HepG2 (cell line): ENCODE data around the gene SMTN. TPM values are rescaled to one million over a fixed set of nuclear protein-coding genes. Genes with fewer than 3 reads are reported as not detected.

Experiments
- ARID5B ChIP-seq: IDR thresholded peaks from 2 replicates; pipeline ENCODE4 v1.4.0; 2020; ENCODE audit warnings: mild to moderate bottlenecking, missing genetic modification reagents
- BATF2 ChIP-seq: sonication (generic); formaldehyde crosslinking; IDR thresholded peaks from 2 replicates; pipeline ENCODE4 v1.8.0; 2022; ENCODE audit warnings: mild to moderate bottlenecking, missing genetic modification reagents, moderate library complexity
- CERS6 ChIP-seq: sonication (generic); formaldehyde crosslinking; IDR thresholded peaks from 2 replicates; pipeline ENCODE4 v1.5.0; 2020; ENCODE audit warnings: missing genetic modification reagents
- GATA4 ChIP-seq: sonication (generic); IDR thresholded peaks from 2 replicates; pipeline ENCODE4 v1.6.1; 2016; ENCODE audit warnings: antibody characterized with exemption, low read depth, borderline replicate concordance
- KDM1A ChIP-seq: IDR thresholded peaks from 2 replicates; pipeline ENCODE4 v1.6.1; 2016; ENCODE audit warnings: missing compliant biosample characterization
- KDM2A ChIP-seq: sonication (generic); formaldehyde crosslinking; IDR thresholded peaks from 2 replicates; pipeline ENCODE4 v1.4.0; 2020; ENCODE audit warnings: low read depth, missing genetic modification reagents, borderline replicate concordance
- MYC ChIP-seq: sonication (generic); formaldehyde crosslinking; IDR thresholded peaks from 2 replicates; pipeline ENCODE4 v1.9.0; 2021; ENCODE audit warnings: missing genetic modification reagents, borderline replicate concordance
- PBX2 ChIP-seq: IDR thresholded peaks from 2 replicates; pipeline ENCODE4 v1.6.1; 2016; ENCODE audit warnings: control low read depth
- POGK ChIP-seq: sonication (generic); formaldehyde crosslinking; conservative IDR thresholded peaks from 2 replicates; pipeline ENCODE4 v1.8.0; 2022; ENCODE audit warnings: mild to moderate bottlenecking, moderate library complexity, missing genetic modification reagents
- SAP130 ChIP-seq: IDR thresholded peaks from 2 replicates; pipeline ENCODE4 v1.6.1; 2016; ENCODE audit warnings: low read depth
- SOX5 ChIP-seq: IDR thresholded peaks from 2 replicates; pipeline ENCODE4 v1.6.1; 2016; ENCODE audit warnings: borderline replicate concordance
- SUZ12 ChIP-seq: fragments of 150-350 bp; IDR thresholded peaks from 2 replicates; pipeline ENCODE4 v1.6.1; 2014; ENCODE audit warnings: low read depth, low read length
- ZNF136 ChIP-seq: sonication (generic); formaldehyde crosslinking; IDR thresholded peaks from 2 replicates; pipeline ENCODE4 v1.8.1; 2022; ENCODE audit warnings: low read depth, mild to moderate bottlenecking, moderate library complexity, missing genetic modification reagents
- ZNF207 ChIP-seq: fragments of 450-650 bp; IDR thresholded peaks from 2 replicates; pipeline ENCODE4 v1.6.1; 2016; ENCODE audit warnings: antibody characterized with exemption, borderline replicate concordance
- ZNF260 ChIP-seq: sonication (generic); formaldehyde crosslinking; IDR thresholded peaks from 2 replicates; pipeline ENCODE4 v1.4.0; 2020; ENCODE audit warnings: missing genetic modification reagents, low read depth, mild to moderate bottlenecking, borderline replicate concordance
- ZNF597 ChIP-seq: sonication (generic); formaldehyde crosslinking; IDR thresholded peaks from 2 replicates; pipeline ENCODE4 v1.5.0; 2020; ENCODE audit warnings: missing genetic modification reagents
- ZNF709 ChIP-seq: sonication (generic); formaldehyde crosslinking; IDR thresholded peaks from 2 replicates; pipeline ENCODE4 v1.5.0; 2020; ENCODE audit warnings: mild to moderate bottlenecking, missing genetic modification reagents
- ZSCAN30 ChIP-seq: sonication (generic); formaldehyde crosslinking; IDR thresholded peaks from 2 replicates; pipeline ENCODE4 v1.5.0; 2020; ENCODE audit warnings: mild to moderate bottlenecking, missing genetic modification reagents
- ZSCAN9 ChIP-seq: IDR thresholded peaks from 2 replicates; pipeline ENCODE4 v1.6.1; 2016; ENCODE audit warnings: borderline replicate concordance
- polyA plus RNA-seq, 8 experiments: library from polyadenylated mRNA; depleted of rRNA in 3 of 8; stranded (reverse) in 7 of 8; unstranded in 1 of 8; fragments of >200 nt; fragmentation: Illumina TruSeq in 4 of 8; extraction: Trizol in 4 of 8; gene quantifications; 2 replicates each; pipeline versions ENCODE4 v1.2.1 to v1.2.3, GENCODE V29; 2011 to 2016; ENCODE audit warnings: low read depth in 4 of 8, missing spikeins in 1 of 8, mixed read lengths in 1 of 8; ENCODE audit not compliant: insufficient read depth in 1 of 8
- total RNA-seq, 5 experiments: library from RNA; depleted of rRNA; stranded (reverse); fragments of >200 nt; fragmentation: Illumina TruSeq; extraction: Trizol; gene quantifications; 2 replicates each; pipeline ENCODE4 v1.2.3, GENCODE V29; 2016; ENCODE audit warnings: low read depth in 1 of 5

SMTN gene
- total and polyA plus RNA-seq, 2 of the 13 experiments (the other 11 are each of a cell fraction or from before 2014, with no cell fraction given) = 14.7 to 26.1 TPM

GRCh38 chr22:31102441-31103081, 21.4 kb downstream of the SMTN start (continued):
- TF ChIP-seq ARID5B (CRISPR knock-in tag) (peak; percentile 57), POGK (CRISPR knock-in tag) (no peak), ZSCAN30 (CRISPR knock-in tag) (no peak), ZNF709 (CRISPR knock-in tag) (no peak), GATA4 (no peak), ZNF207 (no peak), MYC (no peak), KDM2A (CRISPR knock-in tag) (peak; percentile 22; the same call in 1 of the 2 replicates), ZNF597 (CRISPR knock-in tag) (no peak), CERS6 (CRISPR knock-in tag) (no peak), ZNF260 (no peak), ZSCAN9 (CRISPR knock-in tag) (0 out of 2 replicates have a peak, but pooled peaks have one; percentile 54), SOX5 (peak; percentile 45; the same call in 1 of the 2 replicates), PBX2 (CRISPR knock-in tag) (0 out of 2 replicates have a peak, but pooled peaks have one; percentile 18), BATF2 (CRISPR knock-in tag) (no peak), SUZ12 (no peak), ZNF136 (CRISPR knock-in tag) (no peak), KDM1A (CRISPR knock-in tag) (no peak), SAP130 (CRISPR knock-in tag) (peak; percentile 79)
